H1 (cell line): Measurements from ENCODE around the gene CCL28.

Source experiments
- CREB1 ChIP-seq: IDR thresholded peaks from 2 replicates; pipeline ENCODE4 v1.6.1; 2012; ENCODE audit warnings: inconsistent platforms
- GABPA ChIP-seq: IDR thresholded peaks from 2 replicates; pipeline ENCODE4 v1.6.1; 2011; ENCODE audit warnings: mild to moderate bottlenecking, low read length, moderate library complexity, borderline replicate concordance; ENCODE audit not compliant: insufficient read depth
- JUN ChIP-seq: IDR thresholded peaks from 2 replicates; pipeline ENCODE4 v1.6.1; 2011; ENCODE audit warnings: low read depth, mild to moderate bottlenecking, improper control_type of control experiment, low read length
- KDM1A ChIP-seq: fragments of 200-600, 300-600 bp; sonication (generic); IDR thresholded peaks from 2 replicates; pipeline ENCODE4 v1.7.1; 2016; ENCODE audit warnings: mild to moderate bottlenecking, low read length, borderline replicate concordance
- PHF8 ChIP-seq: fragments of 200-600 bp; sonication (generic); conservative IDR thresholded peaks from 2 replicates; pipeline ENCODE4 v1.7.1; 2012; ENCODE audit warnings: low read depth, mild to moderate bottlenecking, inconsistent platforms, low read length, moderate library complexity
- SP2 ChIP-seq: IDR thresholded peaks from 2 replicates; pipeline ENCODE4 v1.6.1; 2012; ENCODE audit warnings: mild to moderate bottlenecking, low read length, inconsistent platforms
- SRF ChIP-seq: IDR thresholded peaks from 2 replicates; pipeline ENCODE4 v1.6.1; 2011; ENCODE audit warnings: mild to moderate bottlenecking, low read depth, low read length, moderate library complexity

GRCh38 chr5:43396762-43397304, 15.4 kb downstream of the CCL28 start:
- TF ChIP-seq JUN: no peak
- TF ChIP-seq PHF8: peak; percentile 27; the same call in 1 of the 2 replicates
- TF ChIP-seq KDM1A: no peak
- TF ChIP-seq CREB1: peak; percentile 62; the same call in 1 of the 2 replicates
- no peak for TF ChIP-seq GABPA
- TF ChIP-seq SP2: no peak
- no peak for TF ChIP-seq SRF
